HTR-8/SVneo (cell line): ENCODE measurements around the gene USP6NL.
"Not testable (repeated sequence)": the region's sequence is repeated elsewhere in the genome, so short reads cannot be mapped to it uniquely, and the experiment has no call there.

ENCODE experiments used
- DNase-seq: peaks from one replicate; pipeline ENCODE4 v3.0.0; 2011; ENCODE audit warnings: low spot score, mixed read lengths; ENCODE audit not compliant: insufficient read length
- FAIRE-seq: peaks from 2 replicates; lab custom pipeline; 2011; peaks lifted over from hg19 to GRCh38; lab: Jason Lieb, UNC

USP6NL gene

GRCh38 chr10:11451640-11452260 lies 159.7 kb downstream of the USP6NL start:
- DNase-seq (no peak), FAIRE-seq (no peak)

GRCh38 chr10:11450427-11450826 lies 161.0 kb downstream of the USP6NL start:
- DNase-seq (no peak), FAIRE-seq (no peak)

- DNase-seq, result no peak
- no peak for FAIRE-seq
Observed at GRCh38 chr10:11449761-11450160, 161.7 kb downstream of the USP6NL start.

- FAIRE-seq, result no peak
- DNase-seq, result no peak
Observed at GRCh38 chr10:11448545-11449244, 162.8 kb downstream of the USP6NL start.

GRCh38 chr10:11448190-11448544 lies 163.3 kb downstream of the USP6NL start:
- FAIRE-seq (no peak), DNase-seq (no peak)

- FAIRE-seq, result no peak
- no peak for DNase-seq
Observed at GRCh38 chr10:11447586-11447985, 163.9 kb downstream of the USP6NL start.

GRCh38 chr10:11446864-11447263 lies 164.6 kb downstream of the USP6NL start:
- FAIRE-seq, result no peak

GRCh38 chr10:11446133-11446532 lies 165.3 kb downstream of the USP6NL start:
- no peak for FAIRE-seq
- DNase-seq, result no peak

More at GRCh38 chr10:11446864-11447263, 164.6 kb downstream of the USP6NL start:
- DNase-seq, result no peak

GRCh38 chr10:11444531-11445228 lies 166.8 kb downstream of the USP6NL start:
- no peak for DNase-seq
- no peak for FAIRE-seq

- DNase-seq, result no peak
- no peak for FAIRE-seq
Observed at GRCh38 chr10:11444155-11444530, 167.3 kb downstream of the USP6NL start.

GRCh38 chr10:11443468-11444154 lies 167.8 kb downstream of the USP6NL start:
- DNase-seq, result no peak
- no peak for FAIRE-seq

- DNase-seq, result no peak
- FAIRE-seq, result no peak
Observed at GRCh38 chr10:11442001-11442773, 169.3 kb downstream of the USP6NL start.

- no peak for DNase-seq
- FAIRE-seq, result no peak
Observed at GRCh38 chr10:11441151-11441535, 170.3 kb downstream of the USP6NL start.

- FAIRE-seq (no peak), DNase-seq (no peak)
Observed at GRCh38 chr10:11440250-11441150, 170.9 kb downstream of the USP6NL start.

GRCh38 chr10:11439523-11440053 lies 171.9 kb downstream of the USP6NL start:
- FAIRE-seq, result no peak
- DNase-seq, result no peak

GRCh38 chr10:11437391-11438142 lies 173.9 kb downstream of the USP6NL start:
- DNase-seq (no peak), FAIRE-seq (no peak)

- DNase-seq, result not testable (repeated sequence)
Observed at GRCh38 chr10:11436445-11436844, 175.0 kb downstream of the USP6NL start.

GRCh38 chr10:11435581-11435981 lies 175.9 kb downstream of the USP6NL start:
- DNase-seq (no peak), FAIRE-seq (no peak)

More at GRCh38 chr10:11436445-11436844, 175.0 kb downstream of the USP6NL start:
- not testable (repeated sequence) for FAIRE-seq
